CD8-positive, alpha-beta memory T cell (primary cell): ENCODE measurements around the gene SLC37A4. TPM values are rescaled to one million over a fixed set of nuclear protein-coding genes. Genes with fewer than 3 reads are reported as not detected.
"Not testable (repeated sequence)": the region's sequence is repeated elsewhere in the genome, so short reads cannot be mapped to it uniquely, and the experiment has no call there.

Experiments
- CTCF ChIA-PET: fragments of 350-600 bp; sonication (Branson Sonifier 250); formaldehyde crosslinking; loops from one replicate; lab custom pipeline; 2021; ENCODE audit warnings: antibody characterized with exemption; lab: Charles Lee
- POLR2A ChIA-PET: fragments of 350-600 bp; sonication (Branson Sonifier 250); formaldehyde crosslinking; loops from one replicate; lab custom pipeline; 2021; ENCODE audit warnings: antibody characterized with exemption; lab: Charles Lee
- DNase-seq, 5 donors: peaks; one replicate each; pipeline versions ENCODE4 v3.0.0 to v3.0.0-alpha.2; 2020 to 2022; ENCODE audit warnings: mixed read lengths in 1 of 5
- H3K27ac ChIP-seq: one replicate; pipeline ENCODE4 v1.7.0; 2013; ENCODE audit warnings: low read depth, mild to moderate bottlenecking, low read length, moderate library complexity
- H3K27me3 ChIP-seq: 2 replicates; pipeline ENCODE4 v1.7.0; 2013; ENCODE audit warnings: low read length, mild to moderate bottlenecking; ENCODE audit not compliant: insufficient read depth, poor library complexity, severe bottlenecking
- H3K36me3 ChIP-seq: 2 replicates; pipeline ENCODE4 v1.7.0; 2013; ENCODE audit warnings: mild to moderate bottlenecking, low read length, moderate library complexity; ENCODE audit not compliant: insufficient read depth
- H3K4me1 ChIP-seq: 2 replicates; pipeline ENCODE4 v1.7.0; 2013; ENCODE audit warnings: mild to moderate bottlenecking, low read length, moderate library complexity; ENCODE audit not compliant: insufficient read depth
- H3K4me3 ChIP-seq: 2 replicates; pipeline ENCODE4 v1.7.0; 2013; ENCODE audit warnings: mild to moderate bottlenecking, low read length
- H3K9me3 ChIP-seq: 2 replicates; pipeline ENCODE4 v1.7.0; 2013; ENCODE audit warnings: mild to moderate bottlenecking, low read length
- H3K27ac Mint-ChIP-seq, 8 donors: one replicate each; pipeline ENCODE4 v1.8.0; 2020 to 2021; ENCODE audit warnings: mixed read lengths in 8 of 8, mild to moderate bottlenecking in 6 of 8, inconsistent platforms in 3 of 8, moderate library complexity in 3 of 8
- H3K27me3 Mint-ChIP-seq, 2 donors: one replicate each; pipeline ENCODE4 v1.8.0; 2020 to 2021; ENCODE audit warnings: mixed read lengths in 2 of 2, mild to moderate bottlenecking in 1 of 2, moderate library complexity in 1 of 2
- H3K36me3 Mint-ChIP-seq, 3 donors: one replicate each; pipeline ENCODE4 v1.8.0; 2020 to 2021; ENCODE audit warnings: mixed read lengths in 3 of 3, inconsistent platforms in 1 of 3, mild to moderate bottlenecking in 1 of 3
- H3K4me1 Mint-ChIP-seq, 3 donors: one replicate each; pipeline ENCODE4 v1.8.0; 2020 to 2021; ENCODE audit warnings: mixed read lengths in 3 of 3, inconsistent platforms in 1 of 3, mild to moderate bottlenecking in 1 of 3
- H3K4me3 Mint-ChIP-seq, 7 donors: one replicate each; pipeline ENCODE4 v1.8.0; 2020 to 2021; ENCODE audit warnings: mixed read lengths in 7 of 7, mild to moderate bottlenecking in 6 of 7, moderate library complexity in 4 of 7, inconsistent platforms in 2 of 7
- H3K9me3 Mint-ChIP-seq, 5 donors: one replicate each; pipeline ENCODE4 v1.8.0; 2020 to 2022; ENCODE audit warnings: mixed read lengths in 5 of 5, mild to moderate bottlenecking in 3 of 5, moderate library complexity in 2 of 5, inconsistent platforms in 1 of 5
- polyA plus RNA-seq: library from polyadenylated mRNA; unstranded; fragments of 300-500 nt; fragmentation: Illumina TruSeq; gene quantifications from one replicate; pipeline ENCODE4 v1.2.3, GENCODE V29; 2021
- total RNA-seq, 2 experiments: library from RNA; stranded (reverse); gene quantifications; one replicate each; pipeline ENCODE4 v1.2.3, GENCODE V29; 2021

The SLC37A4 gene
- total and polyA plus RNA-seq, 3 experiments from 2014 or later, result 11.3 to 28.5 (median 22.7) TPM

DNA sequence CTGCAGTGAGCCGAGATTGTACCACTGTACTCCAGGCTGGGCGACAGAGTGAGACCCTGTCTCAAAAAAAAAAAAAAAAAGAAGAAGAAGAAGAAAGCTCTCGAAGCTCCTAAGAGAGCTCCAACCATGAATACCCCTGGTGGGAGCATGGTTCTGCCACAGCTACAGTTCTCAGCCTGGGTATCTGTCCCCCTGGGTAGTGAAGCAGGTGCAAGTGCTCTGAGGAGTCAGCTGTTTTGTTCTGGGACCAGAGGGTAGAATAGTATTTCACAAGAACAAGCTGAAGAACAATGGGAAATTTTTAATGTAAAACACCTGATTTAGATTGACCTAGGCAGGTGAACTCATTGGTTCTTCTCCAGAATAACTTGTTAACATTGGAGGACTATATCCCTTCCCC, 30.6 kb upstream of the SLC37A4 start:
- H3K27me3 Mint-ChIP-seq, result no peaks in the 10 kb centered on the region
- Histone ChIP-seq H3K36me3 (no peaks in the 10 kb centered on the region), H3K4me1 (peaks cover 17% of the 10 kb centered on the region), H3K27me3 (no peaks in the 10 kb centered on the region), H3K9me3 (no peaks in the 10 kb centered on the region), H3K27ac (no peak overlapping the region), H3K4me3 (no peak overlapping the region)
- peak overlapping the region in 2 of 8 donors; percentile 56 to 73 for H3K27ac Mint-ChIP-seq
- ChIA-PET CTCF (interaction anchor here (2.0 kb wide), 1 partner anchor 24 kb away, joined by 8 read pairs; no protein-coding TSS in a partner anchor), POLR2A (no interaction called here)
- no peak for DNase-seq
- no peaks in the 10 kb centered on the region for H3K9me3 Mint-ChIP-seq
- peak overlapping the region in 1 of 7 donors; percentile 52 for H3K4me3 Mint-ChIP-seq
- H3K36me3 Mint-ChIP-seq, result peaks cover 0 to 14% (median 0%) of the 10 kb centered on the region in 3 donors
- H3K4me1 Mint-ChIP-seq, result peaks cover 20 to 38% (median 26%) of the 10 kb centered on the region in 3 donors

DNA sequence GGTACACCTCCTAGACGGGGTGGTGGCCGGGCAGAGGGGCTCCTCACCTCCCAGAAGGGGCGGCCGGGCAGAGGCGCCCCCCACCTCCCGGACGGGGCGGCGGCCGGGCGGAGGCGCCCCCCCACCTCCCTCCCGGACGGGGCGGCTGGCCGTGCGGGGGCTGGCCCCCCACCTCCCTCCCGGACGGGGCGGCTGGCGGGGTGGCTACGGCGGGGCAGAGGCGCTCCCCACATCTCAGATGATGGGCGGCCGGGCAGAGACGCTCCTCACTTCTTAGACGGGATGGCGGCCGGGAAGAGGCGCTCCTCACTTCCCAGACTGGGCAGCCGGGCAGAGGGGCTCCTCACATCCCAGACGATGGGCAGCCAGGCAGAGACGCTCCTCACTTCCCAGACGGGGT, 28.5 kb upstream of the SLC37A4 start:
- H3K27ac Mint-ChIP-seq, H3K27ac ChIP-seq, H3K4me3 ChIP-seq, DNase-seq, H3K27me3 Mint-ChIP-seq, H3K9me3 Mint-ChIP-seq, H3K9me3 ChIP-seq, POLR2A ChIA-PET, CTCF ChIA-PET, H3K27me3 ChIP-seq: not testable (repeated sequence)
- Histone ChIP-seq H3K4me1 (peaks cover 22% of the 10 kb centered on the region), H3K36me3 (peaks cover 12% of the 10 kb centered on the region)
- Mint-ChIP-seq H3K4me3 (peak overlapping the region in 1 of 7 donors; percentile 29), H3K4me1 (peaks cover 28 to 39% (median 29%) of the 10 kb centered on the region in 3 donors), H3K36me3 (peaks cover 0 to 34% (median 2%) of the 10 kb centered on the region in 3 donors)

DNA sequence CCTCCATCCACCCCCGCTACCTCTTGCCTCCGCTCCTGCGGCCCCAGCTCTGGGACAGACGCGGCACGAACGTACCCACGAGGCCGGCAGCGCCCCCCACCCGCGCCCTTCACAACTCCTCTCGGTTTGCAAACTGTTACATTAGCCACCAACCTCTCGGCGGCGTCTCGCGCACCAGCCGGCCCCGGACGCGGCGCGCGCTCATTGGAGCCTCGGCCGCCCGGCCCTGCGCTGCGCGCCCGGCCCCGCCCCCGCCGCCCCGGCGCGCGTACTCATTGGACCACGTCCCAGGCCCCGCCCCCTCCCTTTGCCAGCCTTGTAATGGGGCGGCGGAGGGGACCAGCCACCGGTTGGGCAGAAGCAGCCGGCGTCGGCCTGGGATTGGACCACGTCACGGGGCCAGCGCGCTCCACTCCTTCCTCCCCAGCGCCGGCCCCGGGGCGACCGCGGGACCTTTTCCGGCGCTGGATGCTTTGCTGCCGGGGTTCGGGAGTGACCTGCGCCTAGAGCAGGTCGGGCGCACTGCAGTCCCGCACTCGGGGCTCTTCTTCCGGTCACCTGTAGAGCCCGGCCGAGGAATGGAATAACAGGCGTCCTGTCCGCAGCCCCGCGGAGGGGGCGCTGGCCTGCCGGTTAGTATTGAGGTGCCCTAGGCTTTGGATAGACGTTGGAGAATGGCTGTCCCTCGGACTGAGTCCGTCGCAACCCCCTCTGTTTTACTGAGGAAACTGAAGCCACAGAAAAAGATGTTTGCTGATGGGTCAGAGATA, 26.5 kb upstream of the SLC37A4 start, which contains the start of gene HYOU1:
TSS of gene HYOU1 (minus strand) at position 206 of the 770 bp plus-strand sequence. CDS start 1,045 bp downstream, outside the sequence.
- peaks cover 5 to 52% (median 10%) of the 10 kb centered on the region in 3 donors for H3K36me3 Mint-ChIP-seq
- H3K36me3 ChIP-seq, result peaks cover 30% of the 10 kb centered on the region
- DNase-seq, result peak; percentile 98 to 99 (median 98)
- H3K9me3 Mint-ChIP-seq, result no peaks in the 10 kb centered on the region
- no peaks in the 10 kb centered on the region for H3K27me3 ChIP-seq
- peak within 1 kb of the TSS; percentile 84 for H3K4me3 ChIP-seq
- ChIA-PET POLR2A (interaction anchor here (0.6 to 3.1 kb wide), 7 partner anchors 10 to 43 kb away, joined by 3 to 30 read pairs (median 4); partner anchors contain the start of genes RPS25, TRAPPC4 and VPS11), CTCF (interaction anchor here (1.1 to 5.3 kb wide), 6 partner anchors 10 to 112 kb away, joined by 3 to 23 read pairs (median 4); partner anchors contain the start of genes DPAGT1, RPS25, TRAPPC4 and VPS11)
- peak within 1 kb of the TSS; percentile 85 to 99 (median 98) for H3K27ac Mint-ChIP-seq
- H3K27me3 Mint-ChIP-seq, result no peaks in the 10 kb centered on the region
- H3K4me3 Mint-ChIP-seq, result peak within 1 kb of the TSS; percentile 91 to 99 (median 95)
- no peaks in the 10 kb centered on the region for H3K9me3 ChIP-seq
- peaks cover 22% of the 10 kb centered on the region for H3K4me1 ChIP-seq
- H3K4me1 Mint-ChIP-seq, result peaks cover 35 to 43% (median 43%) of the 10 kb centered on the region in 3 donors
- peak within 1 kb of the TSS; percentile 82 for H3K27ac ChIP-seq

- Histone ChIP-seq H3K4me3 (peak overlapping the region; percentile 67), H3K9me3 (no peaks in the 10 kb centered on the region), H3K36me3 (peaks cover 37% of the 10 kb centered on the region), H3K27me3 (no peaks in the 10 kb centered on the region), H3K27ac (peak overlapping the region; percentile 82), H3K4me1 (peaks cover 22% of the 10 kb centered on the region)
- ChIA-PET POLR2A (interaction anchor here (0.6 to 3.1 kb wide), 6 partner anchors 11 to 42 kb away, joined by 3 to 30 read pairs (median 7); partner anchors contain the start of genes RPS25, TRAPPC4 and VPS11), CTCF (interaction anchor here (1.1 to 5.3 kb wide), 7 partner anchors 10 to 761 kb away, joined by 3 to 23 read pairs (median 3); partner anchors contain the start of genes CENATAC, DPAGT1, RPS25 and TRAPPC4)
- Mint-ChIP-seq H3K27ac (peak overlapping the region; percentile 85 to 99 (median 98)), H3K4me3 (peak overlapping the region; percentile 91 to 99 (median 95)), H3K36me3 (peaks cover 8 to 57% (median 10%) of the 10 kb centered on the region in 3 donors), H3K9me3 (no peaks in the 10 kb centered on the region), H3K27me3 (no peaks in the 10 kb centered on the region), H3K4me1 (peaks cover 35 to 50% (median 45%) of the 10 kb centered on the region in 3 donors)
- peak; percentile 44 to 69 (median 56) for DNase-seq
Observed at GRCh38 chr11:119056421-119056999, 25.8 kb upstream of the SLC37A4 start.

DNA sequence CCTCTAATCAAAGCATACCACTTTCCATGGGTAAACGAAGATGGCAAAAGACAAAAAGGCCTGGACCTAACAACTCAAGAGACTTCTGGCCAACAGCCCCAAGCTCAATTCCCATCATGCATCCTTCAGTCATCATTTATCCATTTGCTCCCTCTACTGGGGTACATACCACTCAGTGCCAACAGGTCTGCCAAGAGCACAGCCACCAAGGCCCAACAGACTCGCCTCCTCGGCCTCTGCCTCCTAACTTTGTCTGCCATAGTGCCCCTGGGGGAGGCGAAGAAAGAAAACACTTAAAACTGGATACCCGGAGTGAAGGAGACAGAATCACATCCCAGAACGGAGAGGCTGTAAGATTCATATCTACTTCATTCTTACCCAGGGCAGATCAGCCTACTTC, 25.2 kb upstream of the SLC37A4 start:
- Mint-ChIP-seq H3K27me3 (no peaks in the 10 kb centered on the region), H3K36me3 (peaks cover 10 to 62% (median 13%) of the 10 kb centered on the region in 3 donors), H3K4me3 (peak overlapping the region; percentile 85 to 99 (median 94)), H3K4me1 (peaks cover 35 to 55% (median 46%) of the 10 kb centered on the region in 3 donors), H3K9me3 (no peaks in the 10 kb centered on the region), H3K27ac (peak overlapping the region; percentile 76 to 97 (median 92))
- no peak for DNase-seq
- CTCF ChIA-PET, result interaction anchor here (0.6 to 5.3 kb wide), 9 partner anchors 11 to 760 kb away, joined by 3 to 23 read pairs (median 3); partner anchors contain the start of genes CENATAC, DPAGT1, RPS25 and TRAPPC4
- H3K27ac ChIP-seq, result peak overlapping the region; percentile 82
- H3K4me3 ChIP-seq, result peak overlapping the region; percentile 67
- peaks cover 22% of the 10 kb centered on the region for H3K4me1 ChIP-seq
- H3K27me3 ChIP-seq, result no peaks in the 10 kb centered on the region
- H3K36me3 ChIP-seq, result peaks cover 43% of the 10 kb centered on the region
- no peaks in the 10 kb centered on the region for H3K9me3 ChIP-seq
- POLR2A ChIA-PET, result interaction anchor here (0.6 to 3.1 kb wide), 5 partner anchors 11 to 39 kb away, joined by 3 to 30 read pairs (median 10); partner anchors contain the start of genes RPS25, SLC37A4, TRAPPC4 and VPS11

DNA sequence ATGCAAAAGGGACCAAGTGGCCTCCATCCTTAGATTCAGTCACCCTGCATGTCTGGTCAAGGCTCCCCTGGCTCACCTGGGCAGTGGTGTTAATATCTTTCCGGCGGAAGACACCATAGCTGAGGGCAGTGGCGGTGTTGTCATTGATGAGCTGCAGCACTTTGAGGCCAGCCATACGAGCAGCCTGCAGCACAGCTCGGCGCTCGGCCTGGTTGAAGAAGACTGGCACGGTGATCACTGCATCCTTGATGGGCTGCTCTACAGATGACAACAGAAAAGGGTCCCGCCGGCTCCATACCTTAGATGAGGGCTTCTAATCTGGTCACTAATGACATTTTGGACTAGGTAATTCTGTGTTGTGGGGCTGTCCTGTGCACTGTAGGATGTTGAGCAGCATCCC, 23.7 kb upstream of the SLC37A4 start:
- no peak overlapping the region for H3K27ac ChIP-seq
- H3K36me3 Mint-ChIP-seq, result peaks cover 14 to 74% (median 16%) of the 10 kb centered on the region in 3 donors
- peaks cover 35 to 55% (median 46%) of the 10 kb centered on the region in 3 donors for H3K4me1 Mint-ChIP-seq
- H3K9me3 Mint-ChIP-seq, result no peaks in the 10 kb centered on the region
- no peaks in the 10 kb centered on the region for H3K9me3 ChIP-seq
- POLR2A ChIA-PET, result interaction anchor here (1.2 kb wide), 1 partner anchor 13 kb away, joined by 3 read pairs; the partner anchor contains the start of gene VPS11
- no peaks in the 10 kb centered on the region for H3K27me3 ChIP-seq
- H3K4me3 ChIP-seq, result no peak overlapping the region
- H3K27me3 Mint-ChIP-seq, result no peaks in the 10 kb centered on the region
- H3K36me3 ChIP-seq, result peaks cover 51% of the 10 kb centered on the region
- no peak for DNase-seq
- H3K4me1 ChIP-seq, result peaks cover 22% of the 10 kb centered on the region
- H3K27ac Mint-ChIP-seq, result peak overlapping the region in 1 of 8 donors; percentile 51
- CTCF ChIA-PET, result interaction anchor here (0.8 to 5.3 kb wide), 4 partner anchors 12 to 142 kb away, joined by 3 to 23 read pairs (median 4); partner anchors contain the start of genes RPS25, TRAPPC4 and VPS11
- peak overlapping the region in 5 of 7 donors; percentile 2 to 66 (median 47) for H3K4me3 Mint-ChIP-seq

GRCh38 chr11:119052163-119052814, 21.6 kb upstream of the SLC37A4 start:
- Mint-ChIP-seq H3K4me3 (peak overlapping the region in 1 of 7 donors; percentile 27), H3K36me3 (peaks cover 17 to 90% (median 18%) of the 10 kb centered on the region in 3 donors), H3K27me3 (no peaks in the 10 kb centered on the region), H3K27ac (peak overlapping the region in 4 of 8 donors; percentile 46 to 84 (median 50)), H3K9me3 (no peaks in the 10 kb centered on the region), H3K4me1 (peaks cover 25 to 44% (median 35%) of the 10 kb centered on the region in 3 donors)
- Histone ChIP-seq H3K9me3 (no peaks in the 10 kb centered on the region), H3K27me3 (no peaks in the 10 kb centered on the region), H3K27ac (no peak overlapping the region), H3K4me3 (no peak overlapping the region), H3K4me1 (peaks cover 13% of the 10 kb centered on the region), H3K36me3 (peaks cover 69% of the 10 kb centered on the region)
- ChIA-PET CTCF (no interaction called here), POLR2A (no interaction called here)
- DNase-seq, result no peak
